Measurements from ENCODE around the gene PKNOX1. TPM values are rescaled to one million over a fixed set of nuclear protein-coding genes. Genes with fewer than 3 reads are reported as not detected.

The PKNOX1 gene
- total RNA-seq, 1 experiment from 2014 or later: 16.5 TPM

DNA sequence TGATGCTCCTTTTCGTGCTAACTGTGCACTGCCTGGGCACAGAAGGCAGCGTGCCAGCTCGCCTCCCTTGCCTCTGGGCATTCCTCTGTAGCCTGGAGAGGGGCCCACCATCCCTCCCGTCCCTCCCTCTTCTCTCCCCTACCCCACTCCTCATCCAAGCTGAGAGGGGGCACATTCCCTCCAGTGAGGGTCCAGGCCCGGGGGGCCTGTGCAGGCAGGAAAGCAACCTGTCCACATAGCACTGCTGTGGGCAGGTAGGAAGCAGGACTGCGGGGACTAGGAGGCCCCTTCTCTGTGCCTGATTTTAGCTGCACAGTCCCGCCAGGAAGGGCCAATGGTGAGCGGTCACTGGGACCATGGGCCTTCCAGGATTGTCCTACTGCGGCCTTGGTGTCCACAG lies 10.3 kb upstream of the PKNOX1 start:
- H3K4me3 ChIP-seq (ENCODE audit: low read depth in 2 of 2, low read length in 2 of 2): no peak overlapping the region
- H3K9me3 ChIP-seq (ENCODE audit: control insufficient read depth, insufficient read depth, low read depth, low read length): no peaks in the 10 kb centered on the region
- ChIA-PET POLR2A (no interaction called here), CTCF (no interaction called here)
- no peaks in the 10 kb centered on the region for H3K27me3 ChIP-seq (ENCODE audit: control insufficient read depth, insufficient read depth, low read length)
- in situ Hi-C loops (cut with HindIII; ENCODE audit: low pct_unique_long_range_greater_than_20kb, low sequenced_read_pairs): no loop called here
- no peaks in the 10 kb centered on the region for H3K4me1 ChIP-seq (ENCODE audit: control insufficient read depth, insufficient read depth, low read length)
- ATAC-seq (no peak), DNase-seq (ENCODE audit: low read depth, low spot score) (no peak)
- no peaks in the 10 kb centered on the region for H3K36me3 ChIP-seq (ENCODE audit: control insufficient read depth, insufficient read depth, low read length)
- H3K27ac ChIP-seq (ENCODE audit: low read length): no peak overlapping the region
- intact Hi-C loops (cut with micrococcal nuclease; ENCODE audit: unreplicated experiment): no loop called here
- TF ChIP-seq SIN3A (IDR thresholded peaks at IDR 0.05; ENCODE audit: borderline replicate concordance, insufficient read depth, low read depth, low read length) (no peak), REST (IDR thresholded peaks at IDR 0.05; ENCODE audit: insufficient read depth in 1 of 2, low read depth in 2 of 2, low read length in 1 of 2) (no peak), TCF7L2 (IDR thresholded peaks at IDR 0.05; ENCODE audit: low read depth, low read length) (no peak), POLR2AphosphoS5 (IDR thresholded peaks at IDR 0.05; ENCODE audit: low read depth, low read length) (no peak)
- TF ChIP-seq, protein P1, sequence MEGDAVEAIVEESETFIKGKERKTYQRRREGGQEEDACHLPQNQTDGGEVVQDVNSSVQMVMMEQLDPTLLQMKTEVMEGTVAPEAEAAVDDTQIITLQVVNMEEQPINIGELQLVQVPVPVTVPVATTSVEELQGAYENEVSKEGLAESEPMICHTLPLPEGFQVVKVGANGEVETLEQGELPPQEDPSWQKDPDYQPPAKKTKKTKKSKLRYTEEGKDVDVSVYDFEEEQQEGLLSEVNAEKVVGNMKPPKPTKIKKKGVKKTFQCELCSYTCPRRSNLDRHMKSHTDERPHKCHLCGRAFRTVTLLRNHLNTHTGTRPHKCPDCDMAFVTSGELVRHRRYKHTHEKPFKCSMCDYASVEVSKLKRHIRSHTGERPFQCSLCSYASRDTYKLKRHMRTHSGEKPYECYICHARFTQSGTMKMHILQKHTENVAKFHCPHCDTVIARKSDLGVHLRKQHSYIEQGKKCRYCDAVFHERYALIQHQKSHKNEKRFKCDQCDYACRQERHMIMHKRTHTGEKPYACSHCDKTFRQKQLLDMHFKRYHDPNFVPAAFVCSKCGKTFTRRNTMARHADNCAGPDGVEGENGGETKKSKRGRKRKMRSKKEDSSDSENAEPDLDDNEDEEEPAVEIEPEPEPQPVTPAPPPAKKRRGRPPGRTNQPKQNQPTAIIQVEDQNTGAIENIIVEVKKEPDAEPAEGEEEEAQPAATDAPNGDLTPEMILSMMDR (IDR thresholded peaks at IDR 0.05): no peak
- BruUV-seq (replicated peaks): no TSS peak

DNA sequence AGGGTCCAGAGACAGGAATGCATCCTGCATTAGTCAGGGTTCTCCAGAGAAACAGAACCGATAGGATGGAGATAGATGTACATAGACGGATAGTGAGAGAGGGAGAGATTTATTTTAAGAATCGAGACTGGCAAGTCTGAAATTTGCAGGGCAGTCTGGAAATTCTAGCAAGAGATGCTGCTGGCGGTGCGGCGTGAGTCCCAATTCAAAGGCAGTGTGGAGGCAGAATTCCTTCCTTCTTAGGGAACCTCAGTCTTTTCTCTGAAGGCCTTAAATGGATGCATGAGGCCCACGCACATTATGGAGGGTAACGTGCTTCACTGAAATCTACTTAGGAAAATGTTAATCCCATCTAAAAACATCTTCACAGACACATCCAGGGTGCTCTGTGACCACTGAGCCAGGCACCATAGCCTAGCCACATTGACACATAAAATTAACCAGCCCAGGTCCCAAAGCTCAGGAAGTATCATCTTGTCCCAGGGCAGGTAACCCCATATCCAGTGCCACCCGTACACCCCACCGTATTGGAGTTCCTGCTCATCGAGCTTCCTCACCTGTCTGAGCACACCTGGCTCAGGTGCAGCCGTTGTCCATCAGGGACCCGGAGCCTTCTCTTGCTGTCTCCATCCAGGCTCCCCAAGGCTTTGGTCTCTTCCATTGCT lies 9.7 kb upstream of the PKNOX1 start:
- BruUV-seq (replicated peaks): no TSS peak
- TF ChIP-seq TCF7L2 (IDR thresholded peaks at IDR 0.05; ENCODE audit: low read depth, low read length) (no peak), POLR2AphosphoS5 (IDR thresholded peaks at IDR 0.05; ENCODE audit: low read depth, low read length) (no peak), SIN3A (IDR thresholded peaks at IDR 0.05; ENCODE audit: borderline replicate concordance, insufficient read depth, low read depth, low read length) (no peak), REST (IDR thresholded peaks at IDR 0.05; ENCODE audit: insufficient read depth in 1 of 2, low read depth in 2 of 2, low read length in 1 of 2) (no peak)
- TF ChIP-seq, protein P1 (IDR thresholded peaks at IDR 0.05): no peak
- ATAC-seq (no peak), DNase-seq (ENCODE audit: low read depth, low spot score) (no peak)
- Histone ChIP-seq H3K4me3 (ENCODE audit: low read depth in 2 of 2, low read length in 2 of 2) (no peak overlapping the region), H3K27me3 (ENCODE audit: control insufficient read depth, insufficient read depth, low read length) (no peaks in the 10 kb centered on the region), H3K27ac (ENCODE audit: low read length) (no peak overlapping the region), H3K9me3 (ENCODE audit: control insufficient read depth, insufficient read depth, low read depth, low read length) (no peaks in the 10 kb centered on the region), H3K4me1 (ENCODE audit: control insufficient read depth, insufficient read depth, low read length) (no peaks in the 10 kb centered on the region), H3K36me3 (ENCODE audit: control insufficient read depth, insufficient read depth, low read length) (no peaks in the 10 kb centered on the region)
- ChIA-PET POLR2A (interaction anchor here (0.6 kb wide), 1 partner anchor 9 kb away, joined by 4 read pairs; no protein-coding TSS in a partner anchor), CTCF (no interaction called here)
- in situ Hi-C loops (cut with HindIII; ENCODE audit: low pct_unique_long_range_greater_than_20kb, low sequenced_read_pairs): no loop called here
- intact Hi-C loops (cut with micrococcal nuclease; ENCODE audit: unreplicated experiment): no loop called here

Data from Panc1 (cell line).